ENCODE results near the gene EXOC1. TPM values are rescaled to one million over a fixed set of nuclear protein-coding genes. Genes with fewer than 3 reads are reported as not detected.
A peak's percentile ranks its signal among the peaks of the same experiment; 100 is the strongest.

The EXOC1 gene, protein sequence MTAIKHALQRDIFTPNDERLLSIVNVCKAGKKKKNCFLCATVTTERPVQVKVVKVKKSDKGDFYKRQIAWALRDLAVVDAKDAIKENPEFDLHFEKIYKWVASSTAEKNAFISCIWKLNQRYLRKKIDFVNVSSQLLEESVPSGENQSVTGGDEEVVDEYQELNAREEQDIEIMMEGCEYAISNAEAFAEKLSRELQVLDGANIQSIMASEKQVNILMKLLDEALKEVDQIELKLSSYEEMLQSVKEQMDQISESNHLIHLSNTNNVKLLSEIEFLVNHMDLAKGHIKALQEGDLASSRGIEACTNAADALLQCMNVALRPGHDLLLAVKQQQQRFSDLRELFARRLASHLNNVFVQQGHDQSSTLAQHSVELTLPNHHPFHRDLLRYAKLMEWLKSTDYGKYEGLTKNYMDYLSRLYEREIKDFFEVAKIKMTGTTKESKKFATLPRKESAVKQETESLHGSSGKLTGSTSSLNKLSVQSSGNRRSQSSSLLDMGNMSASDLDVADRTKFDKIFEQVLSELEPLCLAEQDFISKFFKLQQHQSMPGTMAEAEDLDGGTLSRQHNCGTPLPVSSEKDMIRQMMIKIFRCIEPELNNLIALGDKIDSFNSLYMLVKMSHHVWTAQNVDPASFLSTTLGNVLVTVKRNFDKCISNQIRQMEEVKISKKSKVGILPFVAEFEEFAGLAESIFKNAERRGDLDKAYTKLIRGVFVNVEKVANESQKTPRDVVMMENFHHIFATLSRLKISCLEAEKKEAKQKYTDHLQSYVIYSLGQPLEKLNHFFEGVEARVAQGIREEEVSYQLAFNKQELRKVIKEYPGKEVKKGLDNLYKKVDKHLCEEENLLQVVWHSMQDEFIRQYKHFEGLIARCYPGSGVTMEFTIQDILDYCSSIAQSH
- total RNA-seq (ENCODE audit: low replicate concordance) = 56.7 and 62.6 TPM in 2 replicates

DNA sequence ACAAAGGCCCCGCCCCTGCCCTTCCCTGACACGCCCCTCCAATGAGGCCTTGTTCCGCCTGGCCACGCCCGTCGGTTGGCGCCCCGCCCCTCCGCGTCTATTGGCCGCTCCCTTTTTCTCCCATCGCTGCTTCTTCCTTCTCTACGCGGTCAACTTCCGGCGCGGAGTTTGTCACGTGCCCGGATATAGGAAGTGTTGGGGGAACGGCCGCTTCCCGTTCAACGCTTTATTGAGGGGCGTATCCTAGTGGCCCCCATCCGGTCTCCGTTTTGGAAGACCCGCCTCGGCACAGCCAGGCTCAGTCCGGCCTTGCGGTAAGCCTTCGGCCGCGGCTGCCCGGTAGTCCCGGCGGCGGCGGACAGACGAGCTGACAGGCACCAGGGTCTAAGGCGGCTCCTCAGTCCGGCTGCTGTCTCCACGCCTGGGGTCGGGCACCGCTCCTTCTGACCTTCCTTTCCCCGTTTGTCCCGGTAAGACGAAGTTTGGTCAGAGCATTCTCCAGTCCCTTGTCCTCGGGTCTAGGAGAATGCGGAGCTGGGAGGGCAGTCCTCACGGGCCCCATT lies at the start of gene EXOC1:
EXOC1 (plus strand) TSS at position 165 of the 563 bp plus-strand sequence. CDS start 4,676 bp downstream, outside the sequence.
- H3K4me3 ChIP-seq (ENCODE audit: low read depth, low read length) = peak within 1 kb of the TSS; percentile 94
- peak; percentile 95 for DNase-seq (ENCODE audit: low read depth)
- TF ChIP-seq, protein P1, sequence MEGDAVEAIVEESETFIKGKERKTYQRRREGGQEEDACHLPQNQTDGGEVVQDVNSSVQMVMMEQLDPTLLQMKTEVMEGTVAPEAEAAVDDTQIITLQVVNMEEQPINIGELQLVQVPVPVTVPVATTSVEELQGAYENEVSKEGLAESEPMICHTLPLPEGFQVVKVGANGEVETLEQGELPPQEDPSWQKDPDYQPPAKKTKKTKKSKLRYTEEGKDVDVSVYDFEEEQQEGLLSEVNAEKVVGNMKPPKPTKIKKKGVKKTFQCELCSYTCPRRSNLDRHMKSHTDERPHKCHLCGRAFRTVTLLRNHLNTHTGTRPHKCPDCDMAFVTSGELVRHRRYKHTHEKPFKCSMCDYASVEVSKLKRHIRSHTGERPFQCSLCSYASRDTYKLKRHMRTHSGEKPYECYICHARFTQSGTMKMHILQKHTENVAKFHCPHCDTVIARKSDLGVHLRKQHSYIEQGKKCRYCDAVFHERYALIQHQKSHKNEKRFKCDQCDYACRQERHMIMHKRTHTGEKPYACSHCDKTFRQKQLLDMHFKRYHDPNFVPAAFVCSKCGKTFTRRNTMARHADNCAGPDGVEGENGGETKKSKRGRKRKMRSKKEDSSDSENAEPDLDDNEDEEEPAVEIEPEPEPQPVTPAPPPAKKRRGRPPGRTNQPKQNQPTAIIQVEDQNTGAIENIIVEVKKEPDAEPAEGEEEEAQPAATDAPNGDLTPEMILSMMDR (IDR thresholded peaks at IDR 0.05; ENCODE audit: insufficient read depth, low read length) = no peak

DNA sequence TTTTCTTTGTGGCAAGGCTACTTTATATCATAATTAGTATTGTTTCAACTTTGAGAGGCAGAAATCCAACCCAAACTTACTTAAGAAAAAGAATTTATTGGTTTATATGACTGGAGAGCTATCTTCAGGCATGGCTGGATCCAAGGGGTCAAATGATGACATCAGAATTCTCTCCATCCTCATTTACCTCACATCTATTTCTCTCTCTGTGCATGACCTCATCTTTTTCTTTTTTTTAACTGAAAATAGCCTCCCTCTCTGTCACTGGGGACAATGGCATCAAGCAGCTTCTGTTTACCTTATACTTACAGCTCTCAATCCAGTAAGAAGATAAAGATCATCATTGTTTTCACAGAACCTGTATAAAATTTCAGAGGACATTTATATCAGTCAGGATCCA lies 45.9 kb upstream of the EXOC1 start:
- DNase-seq (ENCODE audit: low read depth) = no peak
- no peak overlapping the region for H3K4me3 ChIP-seq (ENCODE audit: low read depth, low read length)
- TF ChIP-seq, protein P1 (IDR thresholded peaks at IDR 0.05; ENCODE audit: insufficient read depth, low read length) = no peak

DNA sequence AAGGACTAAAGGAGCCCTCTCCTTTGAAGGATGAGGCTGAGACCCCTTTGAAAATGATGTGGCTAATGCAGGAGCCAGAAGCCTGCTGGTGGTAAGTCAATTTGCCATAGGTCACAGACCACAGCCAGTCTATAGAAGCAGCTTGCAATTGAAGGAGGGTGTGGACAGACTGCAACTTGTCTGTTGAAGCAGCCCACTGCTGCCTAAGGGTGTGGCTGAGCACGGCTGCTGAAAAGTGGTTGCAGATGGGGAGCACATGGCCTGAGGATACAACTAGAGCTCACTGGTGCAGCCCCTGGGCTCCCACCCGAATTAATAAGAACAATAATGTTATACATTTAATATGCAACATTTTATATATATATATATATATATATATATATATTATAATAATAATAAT lies 45.3 kb upstream of the EXOC1 start:
- H3K4me3 ChIP-seq (ENCODE audit: low read depth, low read length) = no peak overlapping the region
- TF ChIP-seq, protein P1 (IDR thresholded peaks at IDR 0.05; ENCODE audit: insufficient read depth, low read length) = no peak
- DNase-seq (ENCODE audit: low read depth) = no peak

DNA sequence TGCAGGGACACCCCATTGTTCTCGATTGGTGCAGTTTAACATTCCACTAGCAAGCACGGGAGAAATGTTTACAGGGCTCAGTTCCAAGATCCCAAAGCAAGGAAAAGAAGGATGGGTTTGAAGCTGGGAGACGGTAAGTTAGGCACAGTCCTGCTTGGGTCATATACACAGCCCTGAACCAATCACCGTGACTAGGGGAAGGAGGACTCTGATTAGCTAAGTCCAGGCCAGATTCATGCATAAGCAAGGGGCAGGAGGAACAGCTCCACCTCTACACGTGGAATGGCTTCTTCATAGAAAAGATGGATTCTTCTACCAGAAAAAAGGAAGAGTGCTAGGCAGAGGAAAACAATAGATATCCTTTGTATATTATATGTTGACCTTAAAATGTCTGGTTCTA lies 44.8 kb upstream of the EXOC1 start:
- TF ChIP-seq, protein P1 (IDR thresholded peaks at IDR 0.05; ENCODE audit: insufficient read depth, low read length) = no peak
- DNase-seq (ENCODE audit: low read depth) = no peak
- no peak overlapping the region for H3K4me3 ChIP-seq (ENCODE audit: low read depth, low read length)

DNA sequence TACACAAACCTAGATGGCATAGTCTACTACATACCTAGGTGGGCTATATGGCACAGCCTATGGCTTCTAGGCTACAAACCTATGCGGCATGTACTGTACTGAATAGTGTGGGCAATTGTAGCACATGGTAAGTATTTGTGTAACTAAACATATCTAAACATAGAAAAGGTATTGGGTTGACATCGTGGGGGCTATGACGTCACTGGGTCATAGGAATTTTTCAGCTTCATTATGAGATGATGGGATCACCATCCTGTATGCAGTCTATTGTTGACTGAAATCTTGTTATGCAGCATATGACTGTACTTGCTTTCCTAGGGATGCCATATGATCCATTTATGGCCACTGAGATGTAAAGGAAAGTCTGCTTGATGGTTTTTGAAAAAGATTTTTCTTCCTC lies 35.8 kb upstream of the EXOC1 start:
- no peak for DNase-seq (ENCODE audit: low read depth)
- H3K4me3 ChIP-seq (ENCODE audit: low read depth, low read length) = no peak overlapping the region
- TF ChIP-seq, protein P1 (IDR thresholded peaks at IDR 0.05; ENCODE audit: insufficient read depth, low read length) = no peak

DNA sequence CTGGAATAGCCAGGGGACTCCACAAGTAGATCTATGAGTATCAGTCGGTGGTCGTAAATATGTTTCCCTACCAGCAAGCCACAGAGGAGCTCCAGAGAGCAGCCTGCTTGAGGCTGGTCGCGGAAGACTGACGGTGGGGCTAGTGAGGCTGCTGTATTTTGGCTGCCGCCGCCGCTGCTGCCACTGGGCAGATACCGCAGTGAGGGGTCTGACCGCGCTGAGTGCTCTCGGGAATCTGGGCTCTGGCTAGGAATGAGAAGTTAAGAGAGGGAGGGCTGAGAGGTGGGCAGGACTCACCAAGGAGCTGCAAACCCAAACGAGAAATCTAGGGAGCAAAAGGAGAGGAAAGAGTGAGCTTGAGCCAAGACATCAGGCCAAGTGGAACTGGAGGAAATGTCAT lies 33.8 kb upstream of the EXOC1 start, which contains the start of gene EXOC1L:
EXOC1L (plus strand) TSS at position 157 of the 400 bp plus-strand sequence; CDS start at position 394, 237 bp downstream.
- peak within 1 kb of the TSS; percentile 43 for H3K4me3 ChIP-seq (ENCODE audit: low read depth, low read length)
- peak; percentile 5 for DNase-seq (ENCODE audit: low read depth)
- TF ChIP-seq, protein P1 (IDR thresholded peaks at IDR 0.05; ENCODE audit: insufficient read depth, low read length) = no peak

Data from fibroblast of the aortic adventitia (primary cell).